CD8-positive, alpha-beta memory T cell (primary cell): ENCODE data around the gene SLC30A7. TPM values are rescaled to one million over a fixed set of nuclear protein-coding genes. Genes with fewer than 3 reads are reported as not detected.
A peak's percentile ranks its signal among the peaks of the same experiment; 100 is the strongest.
"Not testable (repeated sequence)": the region's sequence is repeated elsewhere in the genome, so short reads cannot be mapped to it uniquely, and the experiment has no call there.

Experiments
- CTCF ChIA-PET: fragments of 350-600 bp; sonication (Branson Sonifier 250); formaldehyde crosslinking; loops from one replicate; lab custom pipeline; 2021; ENCODE audit warnings: antibody characterized with exemption; lab: Charles Lee
- POLR2A ChIA-PET: fragments of 350-600 bp; sonication (Branson Sonifier 250); formaldehyde crosslinking; loops from one replicate; lab custom pipeline; 2021; ENCODE audit warnings: antibody characterized with exemption; lab: Charles Lee
- DNase-seq, 5 donors: peaks; one replicate each; pipeline versions ENCODE4 v3.0.0 to v3.0.0-alpha.2; 2020 to 2022; ENCODE audit warnings: mixed read lengths in 1 of 5
- H3K27ac ChIP-seq: one replicate; pipeline ENCODE4 v1.7.0; 2013; ENCODE audit warnings: low read depth, mild to moderate bottlenecking, low read length, moderate library complexity
- H3K27me3 ChIP-seq: 2 replicates; pipeline ENCODE4 v1.7.0; 2013; ENCODE audit warnings: low read length, mild to moderate bottlenecking; ENCODE audit not compliant: insufficient read depth, poor library complexity, severe bottlenecking
- H3K36me3 ChIP-seq: 2 replicates; pipeline ENCODE4 v1.7.0; 2013; ENCODE audit warnings: mild to moderate bottlenecking, low read length, moderate library complexity; ENCODE audit not compliant: insufficient read depth
- H3K4me1 ChIP-seq: 2 replicates; pipeline ENCODE4 v1.7.0; 2013; ENCODE audit warnings: mild to moderate bottlenecking, low read length, moderate library complexity; ENCODE audit not compliant: insufficient read depth
- H3K4me3 ChIP-seq: 2 replicates; pipeline ENCODE4 v1.7.0; 2013; ENCODE audit warnings: mild to moderate bottlenecking, low read length
- H3K9me3 ChIP-seq: 2 replicates; pipeline ENCODE4 v1.7.0; 2013; ENCODE audit warnings: mild to moderate bottlenecking, low read length
- H3K27ac Mint-ChIP-seq, 8 donors: one replicate each; pipeline ENCODE4 v1.8.0; 2020 to 2021; ENCODE audit warnings: mixed read lengths in 8 of 8, mild to moderate bottlenecking in 6 of 8, inconsistent platforms in 3 of 8, moderate library complexity in 3 of 8
- H3K27me3 Mint-ChIP-seq, 2 donors: one replicate each; pipeline ENCODE4 v1.8.0; 2020 to 2021; ENCODE audit warnings: mixed read lengths in 2 of 2, mild to moderate bottlenecking in 1 of 2, moderate library complexity in 1 of 2
- H3K36me3 Mint-ChIP-seq, 3 donors: one replicate each; pipeline ENCODE4 v1.8.0; 2020 to 2021; ENCODE audit warnings: mixed read lengths in 3 of 3, inconsistent platforms in 1 of 3, mild to moderate bottlenecking in 1 of 3
- H3K4me1 Mint-ChIP-seq, 3 donors: one replicate each; pipeline ENCODE4 v1.8.0; 2020 to 2021; ENCODE audit warnings: mixed read lengths in 3 of 3, inconsistent platforms in 1 of 3, mild to moderate bottlenecking in 1 of 3
- H3K4me3 Mint-ChIP-seq, 7 donors: one replicate each; pipeline ENCODE4 v1.8.0; 2020 to 2021; ENCODE audit warnings: mixed read lengths in 7 of 7, mild to moderate bottlenecking in 6 of 7, moderate library complexity in 4 of 7, inconsistent platforms in 2 of 7
- H3K9me3 Mint-ChIP-seq, 5 donors: one replicate each; pipeline ENCODE4 v1.8.0; 2020 to 2022; ENCODE audit warnings: mixed read lengths in 5 of 5, mild to moderate bottlenecking in 3 of 5, moderate library complexity in 2 of 5, inconsistent platforms in 1 of 5
- polyA plus RNA-seq: library from polyadenylated mRNA; unstranded; fragments of 300-500 nt; fragmentation: Illumina TruSeq; gene quantifications from one replicate; pipeline ENCODE4 v1.2.3, GENCODE V29; 2021
- total RNA-seq, 2 experiments: library from RNA; stranded (reverse); gene quantifications; one replicate each; pipeline ENCODE4 v1.2.3, GENCODE V29; 2021

SLC30A7 gene
- total and polyA plus RNA-seq, 3 experiments from 2014 or later: 12.7 to 47.4 (median 47.0) TPM

DNA sequence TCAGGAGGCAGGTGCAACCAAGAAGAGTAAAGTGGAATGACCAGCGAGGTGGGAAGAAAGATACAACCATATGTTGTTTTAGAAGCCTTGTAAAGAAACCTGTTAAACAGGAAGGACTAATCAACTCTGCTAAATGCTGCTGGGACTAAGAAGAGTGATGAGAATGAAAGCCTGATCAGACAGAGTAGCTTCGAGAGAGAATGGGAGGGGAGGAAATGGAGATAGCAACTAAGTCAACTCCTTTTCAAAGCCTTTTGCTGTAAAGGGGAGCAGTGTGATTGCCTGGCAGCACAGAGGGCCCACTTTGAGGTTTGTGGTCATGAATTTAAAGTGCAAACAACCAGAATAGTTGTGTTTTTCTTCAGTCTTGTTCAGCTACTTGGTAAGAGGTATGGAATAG lies 31.4 kb downstream of the SLC30A7 start:
- Mint-ChIP-seq H3K27ac (no peak overlapping the region), H3K36me3 (peaks cover 12 to 31% (median 19%) of the 10 kb centered on the region in 3 donors), H3K4me1 (peaks cover 24 to 42% (median 34%) of the 10 kb centered on the region in 3 donors), H3K4me3 (no peak overlapping the region), H3K27me3 (no peaks in the 10 kb centered on the region), H3K9me3 (peaks cover 0 to 4% (median 0%) of the 10 kb centered on the region in 5 donors)
- Histone ChIP-seq H3K27ac (no peak overlapping the region), H3K4me3 (peak overlapping the region; percentile 36), H3K4me1 (peaks cover 87% of the 10 kb centered on the region), H3K9me3 (no peaks in the 10 kb centered on the region), H3K27me3 (no peaks in the 10 kb centered on the region), H3K36me3 (no peaks in the 10 kb centered on the region)
- CTCF ChIA-PET: interaction anchor here (0.7 to 3.9 kb wide), 10 partner anchors 22 to 382 kb away, joined by 3 to 16 read pairs (median 4); no protein-coding TSS in a partner anchor
- POLR2A ChIA-PET: interaction anchor here (0.6 to 1.6 kb wide), 12 partner anchors 22 to 358 kb away, joined by 3 to 6 read pairs (median 4); partner anchors contain the start of genes DPH5 and SLC30A7
- peak in 4 of 5 donors; percentile 15 to 85 (median 77) for DNase-seq

DNA sequence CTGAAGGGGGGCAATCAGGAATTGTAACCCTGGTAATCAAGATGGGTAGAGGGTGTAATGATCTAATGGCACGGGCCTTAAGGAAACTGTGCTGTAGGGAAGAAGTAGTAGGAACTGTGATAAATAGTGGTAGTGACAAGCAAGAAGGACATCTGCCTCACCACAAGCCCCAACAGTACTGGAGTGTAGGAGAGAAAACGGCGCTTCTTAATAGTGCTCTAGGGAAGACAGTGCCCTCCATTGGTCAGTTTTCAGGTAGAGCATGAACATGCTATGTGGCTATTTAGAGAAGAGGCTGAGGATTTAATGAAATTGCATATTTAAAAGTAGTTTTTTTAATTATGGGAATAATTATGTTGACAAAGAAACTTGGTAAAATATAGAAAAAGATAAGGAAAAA lies 32.2 kb downstream of the SLC30A7 start:
- no peak overlapping the region for H3K4me3 Mint-ChIP-seq
- POLR2A ChIA-PET: interaction anchor here (0.6 to 1.6 kb wide), 8 partner anchors 23 to 312 kb away, joined by 3 to 6 read pairs (median 4); partner anchors contain the start of genes DPH5 and SLC30A7
- peaks cover 3 to 8% (median 4%) of the 10 kb centered on the region in 5 donors for H3K9me3 Mint-ChIP-seq
- CTCF ChIA-PET: interaction anchor here (1.0 to 3.9 kb wide), 5 partner anchors 307 to 381 kb away, joined by 3 to 16 read pairs (median 6); no protein-coding TSS in a partner anchor
- no peaks in the 10 kb centered on the region for H3K9me3 ChIP-seq
- H3K36me3 ChIP-seq: no peaks in the 10 kb centered on the region
- H3K27me3 ChIP-seq: no peaks in the 10 kb centered on the region
- no peak overlapping the region for H3K27ac ChIP-seq
- H3K36me3 Mint-ChIP-seq: peaks cover 14 to 32% (median 25%) of the 10 kb centered on the region in 3 donors
- no peak overlapping the region for H3K27ac Mint-ChIP-seq
- no peaks in the 10 kb centered on the region for H3K27me3 Mint-ChIP-seq
- H3K4me3 ChIP-seq: peak overlapping the region; percentile 36
- peaks cover 24 to 44% (median 33%) of the 10 kb centered on the region in 3 donors for H3K4me1 Mint-ChIP-seq
- peaks cover 85% of the 10 kb centered on the region for H3K4me1 ChIP-seq
- no peak for DNase-seq

DNA sequence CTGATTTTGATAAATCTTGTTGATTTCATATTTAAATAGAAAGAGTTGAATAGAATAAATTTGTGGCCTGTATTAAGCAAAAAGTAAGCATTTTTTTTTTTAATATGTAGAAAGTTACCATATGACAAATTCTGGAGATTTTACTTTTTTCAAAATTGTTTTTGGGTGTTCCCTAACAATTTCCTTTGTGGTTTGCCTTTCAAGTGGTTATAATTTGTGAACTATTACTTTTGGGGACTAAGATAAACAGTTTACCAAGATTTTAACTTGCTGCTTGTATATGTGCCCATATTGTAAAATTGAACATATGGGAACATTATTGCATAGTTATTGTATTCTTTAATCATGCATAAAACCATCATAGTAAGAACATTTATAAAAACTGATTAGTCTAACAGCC lies 34.6 kb downstream of the SLC30A7 start:
- POLR2A ChIA-PET: interaction anchor here (1.3 kb wide), 1 partner anchor 308 kb away, joined by 6 read pairs; no protein-coding TSS in a partner anchor
- H3K4me3 Mint-ChIP-seq: peak overlapping the region; percentile 54 to 74 (median 71)
- peak overlapping the region; percentile 16 for H3K4me3 ChIP-seq
- peak overlapping the region; percentile 41 to 96 (median 82) for H3K27ac Mint-ChIP-seq
- CTCF ChIA-PET: interaction anchor here (1.9 to 3.9 kb wide), 2 partner anchors 308 to 358 kb away, joined by 6 to 16 read pairs; no protein-coding TSS in a partner anchor
- no peaks in the 10 kb centered on the region for H3K9me3 ChIP-seq
- peaks cover 46 to 68% (median 48%) of the 10 kb centered on the region in 3 donors for H3K4me1 Mint-ChIP-seq
- H3K27me3 Mint-ChIP-seq: no peaks in the 10 kb centered on the region
- H3K9me3 Mint-ChIP-seq: peaks cover 10 to 18% (median 11%) of the 10 kb centered on the region in 5 donors
- no peak overlapping the region for H3K27ac ChIP-seq
- peaks cover 16 to 38% (median 33%) of the 10 kb centered on the region in 3 donors for H3K36me3 Mint-ChIP-seq
- no peaks in the 10 kb centered on the region for H3K27me3 ChIP-seq
- peak in 2 of 5 donors; percentile 51 to 58 for DNase-seq
- H3K4me1 ChIP-seq: peaks cover 68% of the 10 kb centered on the region
- H3K36me3 ChIP-seq: peaks cover 4% of the 10 kb centered on the region

DNA sequence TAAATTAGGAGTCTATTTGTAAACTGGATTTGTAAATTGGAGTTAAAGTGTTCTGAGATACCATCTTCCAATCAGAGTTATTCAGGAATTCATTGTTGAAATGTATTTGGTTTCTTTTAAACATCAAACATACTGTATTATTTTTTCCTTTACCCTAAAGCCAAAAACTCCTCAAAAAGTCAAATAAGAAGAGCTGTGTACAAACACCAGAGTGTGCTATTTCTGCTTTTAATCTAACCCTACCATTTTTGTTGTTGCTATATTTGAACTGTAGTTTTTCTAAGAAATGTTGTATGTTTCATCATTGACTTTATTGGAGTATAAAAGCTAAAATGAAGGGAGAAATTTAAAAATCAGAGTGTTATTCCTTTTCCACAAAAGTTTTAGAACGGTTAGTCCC lies 35.8 kb downstream of the SLC30A7 start:
- ChIA-PET POLR2A (no interaction called here), CTCF (interaction anchor here (1.8 kb wide), 1 partner anchor 307 kb away, joined by 11 read pairs; no protein-coding TSS in a partner anchor)
- DNase-seq: no peak
- peak overlapping the region in 3 of 7 donors; percentile 27 to 71 (median 53) for H3K4me3 Mint-ChIP-seq
- H3K27ac ChIP-seq: no peak overlapping the region
- no peaks in the 10 kb centered on the region for H3K27me3 ChIP-seq
- H3K4me1 ChIP-seq: peaks cover 61% of the 10 kb centered on the region
- peak overlapping the region; percentile 63 to 96 (median 82) for H3K27ac Mint-ChIP-seq
- H3K9me3 ChIP-seq: no peaks in the 10 kb centered on the region
- no peaks in the 10 kb centered on the region for H3K27me3 Mint-ChIP-seq
- peaks cover 11 to 18% (median 13%) of the 10 kb centered on the region in 5 donors for H3K9me3 Mint-ChIP-seq
- H3K36me3 ChIP-seq: peaks cover 4% of the 10 kb centered on the region
- H3K4me1 Mint-ChIP-seq: peaks cover 55 to 80% (median 59%) of the 10 kb centered on the region in 3 donors
- no peak overlapping the region for H3K4me3 ChIP-seq
- peaks cover 24 to 46% (median 43%) of the 10 kb centered on the region in 3 donors for H3K36me3 Mint-ChIP-seq

DNA sequence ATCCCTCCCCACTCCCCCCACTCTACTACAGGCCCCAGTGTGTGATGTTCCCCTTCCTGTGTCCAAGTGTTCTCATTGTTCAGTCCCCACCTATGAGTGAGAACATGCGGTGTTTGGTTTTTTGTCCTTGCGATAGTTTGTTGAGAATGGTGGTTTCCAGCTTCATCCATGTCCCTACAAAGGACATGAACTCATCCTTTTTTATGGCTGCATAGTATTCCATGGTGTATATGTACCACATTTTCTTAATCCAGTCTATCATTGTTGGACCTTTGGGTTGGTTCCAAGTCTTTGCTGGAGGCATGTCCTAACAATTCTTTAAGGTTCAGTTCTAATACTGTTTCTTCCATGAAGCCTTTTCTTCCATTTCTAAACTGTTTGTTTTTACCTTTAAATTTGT lies 37.7 kb downstream of the SLC30A7 start:
- DNase-seq, H3K27ac ChIP-seq, H3K27me3 Mint-ChIP-seq, H3K27me3 ChIP-seq, H3K9me3 ChIP-seq, H3K36me3 ChIP-seq: not testable (repeated sequence)
- H3K9me3 Mint-ChIP-seq: peaks cover 12 to 28% (median 14%) of the 10 kb centered on the region in 5 donors
- peaks cover 58 to 95% (median 71%) of the 10 kb centered on the region in 3 donors for H3K4me1 Mint-ChIP-seq
- peaks cover 35 to 62% (median 59%) of the 10 kb centered on the region in 3 donors for H3K36me3 Mint-ChIP-seq
- ChIA-PET POLR2A (interaction anchor here (0.6 to 1.4 kb wide), 2 partner anchors 16 to 67 kb away, joined by 3 read pairs; no protein-coding TSS in a partner anchor), CTCF (interaction anchor here (1.0 to 1.8 kb wide), 3 partner anchors 16 to 355 kb away, joined by 4 to 11 read pairs (median 6); no protein-coding TSS in a partner anchor)
- peak overlapping the region in 1 of 7 donors; percentile 4 for H3K4me3 Mint-ChIP-seq
- Histone ChIP-seq H3K4me1 (peaks cover 48% of the 10 kb centered on the region), H3K4me3 (peak overlapping the region; percentile 7)
- peak overlapping the region in 7 of 8 donors; percentile 52 to 90 (median 73) for H3K27ac Mint-ChIP-seq

DNA sequence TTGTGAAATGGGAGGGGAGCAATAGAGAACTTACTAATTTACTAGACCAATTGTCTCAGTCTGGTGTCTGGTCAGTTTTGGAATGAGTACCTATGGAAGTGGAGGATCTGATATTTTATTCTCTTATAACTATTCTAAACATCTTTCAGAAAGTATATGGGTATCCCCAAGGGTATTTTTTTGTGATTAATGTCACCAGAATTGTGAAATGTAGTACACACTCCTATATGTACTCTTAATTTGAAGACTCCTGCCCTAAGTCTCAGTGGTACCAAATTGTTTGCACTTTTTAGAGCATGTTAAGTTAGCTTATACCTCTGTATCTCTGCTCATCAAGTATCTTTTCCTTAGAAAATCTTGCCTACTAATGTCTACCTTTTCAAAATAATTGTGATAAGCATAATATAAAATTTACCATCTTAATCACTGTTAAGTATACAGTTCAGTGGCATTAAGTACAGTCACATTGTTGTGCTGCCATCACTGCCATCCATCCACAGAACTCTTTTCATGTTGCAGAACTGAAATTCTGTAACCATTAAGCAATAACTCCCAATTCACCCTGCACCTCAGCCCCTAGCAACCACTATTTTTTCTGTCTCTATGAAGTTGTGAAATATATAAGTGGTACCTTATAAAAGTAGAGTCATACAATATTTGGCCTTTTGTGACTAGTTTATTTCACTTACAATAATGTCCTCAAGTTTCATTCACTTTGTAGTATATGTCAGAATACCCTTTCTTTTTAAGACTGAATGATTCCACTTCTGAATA lies 40.5 kb downstream of the SLC30A7 start:
- Histone ChIP-seq H3K27me3 (no peaks in the 10 kb centered on the region), H3K9me3 (no peaks in the 10 kb centered on the region), H3K27ac (no peak overlapping the region), H3K36me3 (peaks cover 4% of the 10 kb centered on the region), H3K4me3 (no peak overlapping the region), H3K4me1 (peaks cover 27% of the 10 kb centered on the region)
- ChIA-PET CTCF (no interaction called here), POLR2A (no interaction called here)
- H3K27me3 Mint-ChIP-seq: no peaks in the 10 kb centered on the region
- H3K27ac Mint-ChIP-seq: peak overlapping the region in 6 of 8 donors; percentile 1 to 65 (median 36)
- H3K4me1 Mint-ChIP-seq: peaks cover 50 to 89% (median 78%) of the 10 kb centered on the region in 3 donors
- DNase-seq: no peak
- H3K9me3 Mint-ChIP-seq: peaks cover 13 to 28% (median 14%) of the 10 kb centered on the region in 5 donors
- no peak overlapping the region for H3K4me3 Mint-ChIP-seq
- peaks cover 45 to 78% (median 77%) of the 10 kb centered on the region in 3 donors for H3K36me3 Mint-ChIP-seq

DNA sequence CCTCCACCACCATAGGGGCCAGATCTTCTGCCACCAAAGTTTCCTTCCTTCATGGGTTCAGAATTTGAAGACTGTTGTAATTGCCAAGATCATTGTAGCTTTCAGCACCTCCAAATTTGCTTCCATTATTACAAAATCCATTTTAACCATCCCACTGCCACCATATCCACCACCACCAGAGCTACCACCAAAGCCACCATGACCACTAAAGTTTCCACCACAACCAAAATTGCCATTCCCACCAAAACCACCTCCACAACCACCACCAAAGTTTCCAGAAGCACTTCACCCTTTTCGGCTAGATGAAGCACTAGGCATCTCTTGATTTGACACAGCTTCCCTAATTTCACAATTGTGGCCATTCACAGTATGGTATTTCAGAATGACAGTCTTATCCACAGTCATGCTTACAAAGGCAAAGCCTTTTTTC lies 45.2 kb downstream of the SLC30A7 start:
- H3K4me1 Mint-ChIP-seq: peaks cover 47 to 72% (median 66%) of the 10 kb centered on the region in 3 donors
- peaks cover 52 to 83% (median 79%) of the 10 kb centered on the region in 3 donors for H3K36me3 Mint-ChIP-seq
- Histone ChIP-seq H3K4me3 (no peak overlapping the region), H3K27ac (no peak overlapping the region), H3K4me1 (peaks cover 35% of the 10 kb centered on the region), H3K36me3 (no peaks in the 10 kb centered on the region), H3K27me3 (no peaks in the 10 kb centered on the region), H3K9me3 (no peaks in the 10 kb centered on the region)
- POLR2A ChIA-PET: interaction anchor here (1.1 kb wide), 1 partner anchor 8 kb away, joined by 5 read pairs; no protein-coding TSS in a partner anchor
- DNase-seq: no peak
- H3K27ac Mint-ChIP-seq: peak overlapping the region in 7 of 8 donors; percentile 10 to 84 (median 39)
- no peaks in the 10 kb centered on the region for H3K27me3 Mint-ChIP-seq
- CTCF ChIA-PET: interaction anchor here (0.9 to 1.8 kb wide), 3 partner anchors 8 to 347 kb away, joined by 3 to 5 read pairs (median 4); no protein-coding TSS in a partner anchor
- peak overlapping the region in 3 of 7 donors; percentile 0 to 63 (median 16) for H3K4me3 Mint-ChIP-seq
- peaks cover 9 to 30% (median 23%) of the 10 kb centered on the region in 5 donors for H3K9me3 Mint-ChIP-seq
